SW480 (cell line): ENCODE results near the gene BRPF1.

Experiments
- DNase-seq: peaks from one replicate; pipeline ENCODE4 v3.0.0-alpha.2; 2016; ENCODE audit warnings: low spot score

The BRPF1 gene

GRCh38 chr3:9787714-9788113, 56.2 kb downstream of the BRPF1 start:
- no peak for DNase-seq

GRCh38 chr3:9791127-9791526, 59.6 kb downstream of the BRPF1 start:
- DNase-seq = no peak

- DNase-seq = no peak
These were observed 60.4 kb downstream of the BRPF1 start for GRCh38 chr3:9791790-9792404.

GRCh38 chr3:9792405-9793160, 61.0 kb downstream of the BRPF1 start, which contains the start of the genes ARPC4 and TADA3:
Gene ARPC4 (plus strand): TSS chr3:9793082. CDS start chr3:9793122, 40 bp downstream.
Gene TADA3 (minus strand): TSS chr3:9792473. CDS start chr3:9791466, 1,007 bp downstream.
- DNase-seq = peak; percentile 92

- peak; percentile 24 for DNase-seq
These were observed 61.7 kb downstream of the BRPF1 start for GRCh38 chr3:9793161-9793781.

GRCh38 chr3:9794400-9794799, 62.9 kb downstream of the BRPF1 start:
- DNase-seq = no peak

GRCh38 chr3:9795207-9795606, 63.7 kb downstream of the BRPF1 start:
- DNase-seq = no peak

- no peak for DNase-seq
These were observed 65.8 kb downstream of the BRPF1 start for GRCh38 chr3:9797196-9797945.
